Left renal cortex interstitium (tissue), 4 donors: Measurements from ENCODE around the gene NT5DC1. TPM values are rescaled to one million over a fixed set of nuclear protein-coding genes. Genes with fewer than 3 reads are reported as not detected.

Experiments used
- DNase-seq, 4 donors: peaks; one replicate each; pipeline ENCODE4 v3.0.0-alpha.2; 2013; ENCODE audit warnings: low read depth in 4 of 4, low spot score in 2 of 4, missing footprints in 1 of 4
- polyA plus RNA-seq, 4 donors: library from polyadenylated mRNA; unstranded; fragments of 120-200 nt; gene quantifications; one replicate each; pipeline ENCODE4 v1.2.1, GENCODE V29; 2013; ENCODE audit not compliant: insufficient read length in 4 of 4

NT5DC1 gene
- polyA plus RNA-seq, 4 donors, result 37.4 to 46.4 (median 45.4) TPM

GRCh38 chr6:116298273-116298672, 197.6 kb downstream of the NT5DC1 start:
- DNase-seq, result no peak

- no peak for DNase-seq
Observed at GRCh38 chr6:116298973-116299372, 198.3 kb downstream of the NT5DC1 start.

Other genes starting within 250 kb of the NT5DC1 start
- gene FRK, start 40.0 kb upstream of the NT5DC1 start, polyA plus RNA-seq, result 1 to 10 TPM; 4.1 to 5.6 (median 4.6) TPM
- gene COL10A1, start 25.3 kb downstream of the NT5DC1 start, polyA plus RNA-seq, result under 1 TPM; 0.29 to 0.68 (median 0.43) TPM
- 10 to 100 TPM; 53.5 to 62.3 (median 58.5) TPM for gene TSPYL4, start 153.2 kb downstream of the NT5DC1 start, polyA plus RNA-seq
- 100 to 1,000 TPM in 3 of 4 donors, 10 to 100 TPM in 1; 90.7 to 105 (median 102) TPM for gene TSPYL1, start 179.1 kb downstream of the NT5DC1 start, polyA plus RNA-seq